Left cardiac atrium (tissue), 4 donors: ENCODE measurements around the gene MROH8. TPM values are rescaled to one million over a fixed set of nuclear protein-coding genes. Genes with fewer than 3 reads are reported as not detected.
"Not testable (repeated sequence)": the region's sequence is repeated elsewhere in the genome, so short reads cannot be mapped to it uniquely, and the experiment has no call there.

Source experiments
- ATAC-seq, 2 donors: fragments of 200-7000 bp; cut with Tn5 transposase; one replicate each; pipeline ENCODE4 v1.9.1; 2020; ENCODE audit warnings: mild to moderate bottlenecking in 2 of 2, moderate library complexity in 2 of 2
- DNase-seq: peaks from one replicate; pipeline ENCODE4 v3.0.0-alpha.2; 2020
- intact Hi-C, 2 donors: fragments of 100-400 bp; cut with DNase I; formaldehyde crosslinking; loops; one replicate each; pipeline versions ENCODE4 v1.14.1 to v1.15.1; 2022 to 2023
- total RNA-seq, 2 donors: library from RNA; stranded (reverse); fragmentation: NEBNext Ultra II Directional; extraction: Animal tissue kit (Norgen Biotek cat#: 25700); gene quantifications; one replicate each; pipeline ENCODE4 v1.2.1, GENCODE V29; 2021
- donor health status: DM: no; HTN: yes; CAD: no.
- donor health status: DM: no; HTN: yes; CAD: no; lungs with severe emphysema.
- donor health status: DM: yes; HTN: yes; CAD: no.
- donor health status: Dilated cardiomyopathy.

Gene MROH8
- total RNA-seq, 2 donors from 2014 or later = 4.8 to 6.8 TPM

GRCh38 chr20:37119356-37120036, 59.9 kb downstream of the MROH8 start:
- ATAC-seq = no peak
- intact Hi-C loops = no loop called here
- DNase-seq = no peak

GRCh38 chr20:37114012-37114411, 65.3 kb downstream of the MROH8 start:
- DNase-seq = no peak
- no peak for ATAC-seq
- intact Hi-C loops = no loop called here

GRCh38 chr20:37111926-37112455, 67.4 kb downstream of the MROH8 start:
- no peak for DNase-seq
- intact Hi-C loops = no loop called here
- ATAC-seq = no peak

- intact Hi-C loops = no loop called here
- no peak for DNase-seq
- no peak for ATAC-seq
Observed at GRCh38 chr20:37108676-37109075, 70.7 kb downstream of the MROH8 start.

GRCh38 chr20:37102571-37102970, 76.8 kb downstream of the MROH8 start:
- DNase-seq (no peak), ATAC-seq (no peak)
- intact Hi-C loops = no loop called here

GRCh38 chr20:37096415-37097041, 82.8 kb downstream of the MROH8 start:
- no peak for ATAC-seq
- DNase-seq = no peak
- intact Hi-C loops = no loop called here

GRCh38 chr20:37095599-37096414, 83.5 kb downstream of the MROH8 start, which contains the start of gene RBL1:
TSS of gene RBL1 (minus strand) at chr20:37095997. CDS start at chr20:37095928, 69 bp downstream.
- DNase-seq (peak; percentile 85), ATAC-seq (peak; percentile 95)
- intact Hi-C loops = no loop called here

- intact Hi-C loops = no loop called here
- no peak for DNase-seq
- peak; percentile 32 to 47 for ATAC-seq
Observed at GRCh38 chr20:37095108-37095598, 84.2 kb downstream of the MROH8 start.

GRCh38 chr20:37090407-37090806, 88.9 kb downstream of the MROH8 start:
- ATAC-seq (no peak), DNase-seq (no peak)
- intact Hi-C loops = no loop called here

GRCh38 chr20:37081717-37082289, 97.5 kb downstream of the MROH8 start:
- no peak for ATAC-seq
- DNase-seq = no peak
- intact Hi-C loops = no loop called here

GRCh38 chr20:37077009-37077408, 102.3 kb downstream of the MROH8 start:
- no peak for DNase-seq
- intact Hi-C loops = no loop called here
- ATAC-seq = no peak

GRCh38 chr20:37075932-37076685, 103.2 kb downstream of the MROH8 start:
- ATAC-seq (no peak), DNase-seq (no peak)
- intact Hi-C loops = no loop called here

GRCh38 chr20:37072293-37073196, 106.8 kb downstream of the MROH8 start:
- no peak for DNase-seq
- ATAC-seq = no peak
- intact Hi-C loops = no loop called here

GRCh38 chr20:37071481-37071911, 107.9 kb downstream of the MROH8 start:
- DNase-seq (no peak), ATAC-seq (no peak)
- intact Hi-C loops = no loop called here

GRCh38 chr20:37069563-37069962, 109.8 kb downstream of the MROH8 start:
- ATAC-seq, DNase-seq, intact Hi-C loops: not testable (repeated sequence)

GRCh38 chr20:37066168-37066567, 113.2 kb downstream of the MROH8 start:
- ATAC-seq (no peak), DNase-seq (no peak)
- intact Hi-C loops = no loop called here

GRCh38 chr20:37055276-37055675, 124.1 kb downstream of the MROH8 start:
- intact Hi-C loops = no loop called here
- ATAC-seq (peak in 1 of 2 donors; percentile 59), DNase-seq (no peak)
